ENCODE measurements around the gene WDPCP. TPM values are rescaled to one million over a fixed set of nuclear protein-coding genes. Genes with fewer than 3 reads are reported as not detected.
A peak's percentile ranks its signal among the peaks of the same experiment; 100 is the strongest.

The WDPCP gene
- total RNA-seq, 2 donors from 2014 or later: 8.4 to 12.6 TPM

DNA sequence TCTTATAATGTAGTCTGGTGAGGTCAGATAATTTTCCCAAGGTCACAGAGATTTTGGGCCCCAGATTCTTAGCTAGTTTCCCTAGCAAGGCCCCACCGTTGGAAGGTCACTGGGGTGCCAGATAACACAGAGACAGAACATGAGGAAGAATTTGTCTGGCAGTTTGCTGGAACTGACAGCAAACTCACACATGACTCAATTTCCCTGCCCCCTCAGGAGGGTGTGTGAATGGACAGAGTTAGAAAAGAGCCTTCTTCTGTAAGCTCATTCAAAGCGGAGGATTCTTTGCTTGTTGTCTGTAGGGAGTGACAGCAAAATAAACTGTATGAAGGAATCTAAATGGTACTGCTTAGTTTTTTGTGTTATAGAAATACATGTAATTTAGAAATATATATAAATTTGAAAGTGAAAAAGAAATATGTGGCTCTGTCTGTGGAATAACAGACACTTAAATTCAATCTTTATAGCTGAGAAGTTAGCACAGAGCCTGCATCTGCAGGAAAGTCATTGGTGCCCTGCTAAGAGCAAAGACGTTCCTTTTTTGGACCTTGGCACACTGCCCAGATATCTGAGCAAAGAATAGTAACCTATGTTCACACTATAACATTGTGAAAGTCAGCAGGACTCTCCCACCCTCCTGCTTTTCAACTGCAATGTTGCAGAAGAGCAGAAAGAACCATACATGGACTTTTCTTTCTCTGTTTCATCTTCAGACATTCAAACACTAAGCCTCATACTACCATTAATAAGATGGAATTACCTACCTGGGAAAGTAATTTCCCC lies 2.5 kb upstream of the WDPCP start:
- no peaks in the 10 kb centered on the region for H3K36me3 ChIP-seq
- DNase-seq (ENCODE audit: low spot score): peak; percentile 10
- H3K4me3 ChIP-seq: no peak overlapping the region
- intact Hi-C loops (cut with DNase I): no loop called here
- no peaks in the 10 kb centered on the region for H3K27me3 ChIP-seq (replicated peaks; ENCODE audit: insufficient read depth)
- TF ChIP-seq POLR2A (IDR thresholded peaks at IDR 0.05) (no peak), POLR2AphosphoS5 (IDR thresholded peaks at IDR 0.05) (no peak)
- TF ChIP-seq, protein P1, sequence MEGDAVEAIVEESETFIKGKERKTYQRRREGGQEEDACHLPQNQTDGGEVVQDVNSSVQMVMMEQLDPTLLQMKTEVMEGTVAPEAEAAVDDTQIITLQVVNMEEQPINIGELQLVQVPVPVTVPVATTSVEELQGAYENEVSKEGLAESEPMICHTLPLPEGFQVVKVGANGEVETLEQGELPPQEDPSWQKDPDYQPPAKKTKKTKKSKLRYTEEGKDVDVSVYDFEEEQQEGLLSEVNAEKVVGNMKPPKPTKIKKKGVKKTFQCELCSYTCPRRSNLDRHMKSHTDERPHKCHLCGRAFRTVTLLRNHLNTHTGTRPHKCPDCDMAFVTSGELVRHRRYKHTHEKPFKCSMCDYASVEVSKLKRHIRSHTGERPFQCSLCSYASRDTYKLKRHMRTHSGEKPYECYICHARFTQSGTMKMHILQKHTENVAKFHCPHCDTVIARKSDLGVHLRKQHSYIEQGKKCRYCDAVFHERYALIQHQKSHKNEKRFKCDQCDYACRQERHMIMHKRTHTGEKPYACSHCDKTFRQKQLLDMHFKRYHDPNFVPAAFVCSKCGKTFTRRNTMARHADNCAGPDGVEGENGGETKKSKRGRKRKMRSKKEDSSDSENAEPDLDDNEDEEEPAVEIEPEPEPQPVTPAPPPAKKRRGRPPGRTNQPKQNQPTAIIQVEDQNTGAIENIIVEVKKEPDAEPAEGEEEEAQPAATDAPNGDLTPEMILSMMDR (IDR thresholded peaks at IDR 0.05): no peak
- H3K27ac ChIP-seq: no peak overlapping the region
- no peaks in the 10 kb centered on the region for H3K9me3 ChIP-seq
- H3K4me1 ChIP-seq (replicated peaks): no peaks in the 10 kb centered on the region
- WGBS: 58% methylated on average over 3 of the region's 3 CpGs

DNA sequence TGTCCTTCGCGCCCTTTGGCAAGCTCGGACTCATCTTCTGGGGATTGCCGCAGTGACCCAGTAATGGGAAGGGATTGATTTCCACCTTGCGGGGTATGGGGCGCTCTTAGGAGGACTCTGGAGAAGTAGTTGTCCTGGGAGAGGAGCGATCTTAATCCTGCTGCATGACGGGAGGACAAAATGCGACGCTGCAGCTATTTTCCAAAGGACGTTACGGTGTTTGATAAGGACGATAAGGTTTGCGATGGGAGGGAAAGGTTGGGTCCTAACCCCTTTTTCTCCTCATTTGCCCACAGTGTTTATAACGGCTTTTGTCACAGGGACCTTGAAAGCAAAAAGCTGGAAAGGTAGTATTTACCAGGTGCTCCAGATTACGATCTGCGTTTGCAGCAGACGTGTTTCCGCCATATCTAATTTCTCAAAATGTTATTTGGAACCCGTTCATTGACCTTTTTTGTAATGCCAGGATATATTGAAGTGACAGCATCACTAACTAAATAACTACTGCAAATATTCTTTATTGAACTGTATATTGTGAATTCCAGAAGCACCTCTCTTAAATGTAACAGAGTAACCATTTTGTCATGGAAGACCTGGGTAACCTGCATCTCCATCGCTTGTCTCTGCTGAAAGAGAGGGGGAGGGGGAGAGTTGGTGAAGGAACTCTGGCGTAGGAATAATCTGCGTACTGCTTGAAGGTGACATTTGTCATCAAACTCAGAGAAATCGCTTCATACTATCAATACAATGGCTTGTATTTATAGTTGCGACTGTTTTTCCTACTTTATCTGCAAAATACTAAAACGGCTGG lies 1.1 kb upstream of the WDPCP start:
- intact Hi-C loops (cut with DNase I): no loop called here

DNA sequence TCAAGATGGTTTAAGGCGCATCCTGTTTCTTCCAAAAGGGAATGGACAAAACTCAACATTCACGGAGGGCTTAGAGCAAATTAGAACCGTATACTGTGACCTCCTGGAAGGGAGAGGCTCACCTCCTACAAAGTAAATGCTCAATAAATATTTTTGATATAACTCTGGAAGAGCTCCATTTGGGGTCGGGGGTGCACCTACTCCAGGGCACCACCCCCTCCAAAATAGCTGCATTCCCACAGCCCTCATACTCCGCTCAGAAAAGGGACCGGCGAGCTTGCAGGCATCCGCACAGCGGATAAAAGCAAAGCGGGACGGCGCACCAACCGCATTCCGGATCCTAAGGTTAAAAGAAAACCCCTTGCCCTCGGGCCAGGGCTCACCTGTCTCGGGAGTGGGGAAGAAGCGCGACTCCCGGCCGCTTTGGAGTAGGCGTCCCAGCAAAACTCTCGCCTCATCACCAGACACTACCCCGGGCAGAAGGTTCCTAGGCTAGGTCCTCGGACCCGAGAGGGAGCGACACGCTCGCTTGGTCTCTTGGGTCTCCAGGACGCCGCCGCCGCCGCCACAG lies 378 bp downstream of the WDPCP start:
- intact Hi-C loops (cut with DNase I): no loop called here
- Histone ChIP-seq H3K4me1 (replicated peaks) (no peaks in the 10 kb centered on the region), H3K27ac (peak overlapping the region; percentile 82 to 85), H3K4me3 (peak overlapping the region; percentile 77 to 80), H3K36me3 (no peaks in the 10 kb centered on the region), H3K27me3 (replicated peaks; ENCODE audit: insufficient read depth) (no peaks in the 10 kb centered on the region), H3K9me3 (no peaks in the 10 kb centered on the region)
- TF ChIP-seq POLR2A (IDR thresholded peaks at IDR 0.05): no peak
- TF ChIP-seq, protein P1 (IDR thresholded peaks at IDR 0.05): no peak
- TF ChIP-seq POLR2AphosphoS5 (IDR thresholded peaks at IDR 0.05): no peak
- DNase-seq (ENCODE audit: low spot score): no peak
- under 1% methylated on average over 26 of the region's 33 CpGs for WGBS

More for the DNA sequence above, 1.1 kb upstream of the WDPCP start:
- Histone ChIP-seq H3K4me3 (peak overlapping the region; percentile 77 to 80), H3K4me1 (replicated peaks) (no peaks in the 10 kb centered on the region), H3K27ac (peak overlapping the region; percentile 82 to 85), H3K27me3 (replicated peaks; ENCODE audit: insufficient read depth) (no peaks in the 10 kb centered on the region), H3K9me3 (no peaks in the 10 kb centered on the region), H3K36me3 (no peaks in the 10 kb centered on the region)
- 5% methylated on average over 26 of the region's 26 CpGs for WGBS
- no peak for TF ChIP-seq POLR2A (IDR thresholded peaks at IDR 0.05)
- no peak for TF ChIP-seq POLR2AphosphoS5 (IDR thresholded peaks at IDR 0.05)
- TF ChIP-seq, protein P1 (IDR thresholded peaks at IDR 0.05): no peak
- DNase-seq (ENCODE audit: low spot score): no peak

DNA sequence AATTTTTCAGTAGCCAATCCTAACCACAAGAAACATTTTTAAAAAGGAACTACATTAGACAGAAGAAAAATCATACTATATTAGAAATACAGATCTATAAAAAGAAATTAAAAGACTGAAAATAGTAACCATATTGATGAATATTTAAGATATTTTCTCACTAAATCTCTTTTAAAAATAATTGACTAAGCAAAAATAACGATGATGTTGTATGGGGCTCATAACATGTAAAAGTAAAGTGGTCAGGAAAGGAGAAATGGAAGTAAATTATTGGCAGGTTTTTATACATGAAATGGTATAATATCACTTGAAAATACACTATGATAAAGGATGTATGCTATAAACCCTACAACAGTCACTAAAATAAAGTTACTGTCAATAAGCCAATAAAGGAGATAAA lies 5.4 kb downstream of the WDPCP start:
- no peaks in the 10 kb centered on the region for H3K4me1 ChIP-seq (replicated peaks)
- intact Hi-C loops (cut with DNase I): no loop called here
- no peaks in the 10 kb centered on the region for H3K9me3 ChIP-seq
- TF ChIP-seq POLR2A (IDR thresholded peaks at IDR 0.05): no peak
- TF ChIP-seq, protein P1 (IDR thresholded peaks at IDR 0.05): no peak
- TF ChIP-seq POLR2AphosphoS5 (IDR thresholded peaks at IDR 0.05): no peak
- no peak overlapping the region for H3K4me3 ChIP-seq
- WGBS: 98% methylated on average over 1 of the region's 1 CpG
- DNase-seq (ENCODE audit: low spot score): no peak
- no peaks in the 10 kb centered on the region for H3K36me3 ChIP-seq
- H3K27me3 ChIP-seq (replicated peaks; ENCODE audit: insufficient read depth): no peaks in the 10 kb centered on the region
- H3K27ac ChIP-seq: no peak overlapping the region
